ENCODE results near the gene ERVW-1. TPM values are rescaled to one million over a fixed set of nuclear protein-coding genes. Genes with fewer than 3 reads are reported as not detected.

Gene ERVW-1
- total RNA-seq, 1 donor: not detected

- TF ChIP-seq CTCF (IDR thresholded peaks at IDR 0.05; ENCODE audit: insufficient read depth, low read length): no peak
- no peak overlapping the region for H3K4me3 ChIP-seq (ENCODE audit: low read depth, low read length)
- DNase-seq (ENCODE audit: low read depth): no peak
These were observed 54.0 kb downstream of the ERVW-1 start for GRCh38 chr7:92423710-92424131.

- TF ChIP-seq CTCF (IDR thresholded peaks at IDR 0.05; ENCODE audit: insufficient read depth, low read length): no peak
- H3K4me3 ChIP-seq (ENCODE audit: low read depth, low read length): no peak overlapping the region
- no peak for DNase-seq (ENCODE audit: low read depth)
These were observed 54.8 kb downstream of the ERVW-1 start for GRCh38 chr7:92422926-92423325.

GRCh38 chr7:92421676-92422435 is 55.9 kb downstream of the ERVW-1 start:
- no peak overlapping the region for H3K4me3 ChIP-seq (ENCODE audit: low read depth, low read length)
- TF ChIP-seq CTCF (IDR thresholded peaks at IDR 0.05; ENCODE audit: insufficient read depth, low read length): no peak

More at GRCh38 chr7:92421676-92422435, 55.9 kb downstream of the ERVW-1 start:
- DNase-seq (ENCODE audit: low read depth): no peak

Other genes starting within 250 kb of the ERVW-1 start
- gene KRIT1, start 232.0 kb downstream of the ERVW-1 start, total RNA-seq (ENCODE audit: low replicate concordance): 53.1 and 318 TPM in 2 replicates
- gene ANKIB1, start 232.0 kb downstream of the ERVW-1 start, total RNA-seq (ENCODE audit: low replicate concordance): 75.8 and 118 TPM in 2 replicates
- 14.8 and 25.7 TPM in 2 replicates for gene GATAD1, start 30.5 kb downstream of the ERVW-1 start, total RNA-seq (ENCODE audit: low replicate concordance)
- 7.5 and 22.3 TPM in 2 replicates for gene PEX1, start 50.6 kb upstream of the ERVW-1 start, total RNA-seq (ENCODE audit: low replicate concordance)
- gene RBM48, start 50.8 kb upstream of the ERVW-1 start, total RNA-seq (ENCODE audit: low replicate concordance): 1.6 and 12.3 TPM in 2 replicates
- gene FAM133B, start 112.4 kb upstream of the ERVW-1 start, total RNA-seq (ENCODE audit: low replicate concordance): 20.0 and 31.6 TPM in 2 replicates